ENCODE data around the gene GRM8. TPM values are rescaled to one million over a fixed set of nuclear protein-coding genes. Genes with fewer than 3 reads are reported as not detected.

The GRM8 gene
- total RNA-seq, 1 donor from 2014 or later = not detected

DNA sequence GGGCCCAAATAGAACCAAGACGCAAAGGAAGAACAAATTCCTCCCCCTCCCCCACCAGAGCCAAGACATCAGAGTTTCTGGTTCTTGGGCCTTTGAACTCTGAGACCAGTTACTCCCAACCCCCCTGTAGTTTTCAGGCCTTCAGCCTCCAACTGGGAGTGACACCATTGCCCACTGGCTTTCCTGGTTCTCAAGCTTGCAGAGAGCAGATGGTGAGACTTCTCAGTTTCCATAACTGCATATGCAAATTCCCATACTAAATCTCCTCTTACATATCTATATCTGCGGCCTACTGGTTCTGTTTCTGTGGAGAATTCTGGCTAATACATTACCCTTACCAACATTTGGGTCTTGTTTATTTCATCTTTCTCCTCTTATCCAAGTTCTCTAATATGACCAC, 762.9 kb downstream of the GRM8 start:
- DNase-seq (ENCODE audit: low read depth) = no peak
- TF ChIP-seq CTCF (conservative IDR thresholded peaks at IDR 0.05; ENCODE audit: low read depth, low read length) = no peak
- H3K4me3 ChIP-seq (ENCODE audit: low read depth, low read length) = no peak overlapping the region

- no peak overlapping the region for H3K4me3 ChIP-seq (ENCODE audit: low read depth, low read length)
- TF ChIP-seq CTCF (conservative IDR thresholded peaks at IDR 0.05; ENCODE audit: low read depth, low read length) = no peak
- DNase-seq (ENCODE audit: low read depth) = no peak
Measured at GRCh38 chr7:126487728-126488442, 764.9 kb downstream of the GRM8 start.

GRCh38 chr7:126486806-126487205, 765.9 kb downstream of the GRM8 start:
- TF ChIP-seq CTCF (conservative IDR thresholded peaks at IDR 0.05; ENCODE audit: low read depth, low read length) = no peak

DNA sequence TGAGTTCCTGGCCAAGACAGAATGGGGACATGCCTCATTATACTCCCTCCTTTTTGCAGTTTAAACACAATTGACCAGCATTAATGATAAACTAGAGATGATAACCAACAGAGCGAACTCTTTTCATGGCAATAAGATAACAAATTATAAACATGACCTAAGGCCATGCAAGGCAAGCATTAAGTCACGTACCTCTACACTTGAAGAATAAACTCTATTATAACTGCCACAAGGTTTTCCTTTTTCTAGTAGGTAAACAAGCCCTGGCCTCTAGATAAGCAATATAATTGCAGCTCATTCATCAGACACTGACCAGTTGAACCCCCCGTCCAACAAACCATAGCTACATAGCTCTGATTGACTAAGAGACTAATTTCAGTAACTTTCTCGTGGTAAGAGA, 767.0 kb downstream of the GRM8 start:
- DNase-seq (ENCODE audit: low read depth) = no peak
- TF ChIP-seq CTCF (conservative IDR thresholded peaks at IDR 0.05; ENCODE audit: low read depth, low read length) = no peak
- H3K4me3 ChIP-seq (ENCODE audit: low read depth, low read length) = no peak overlapping the region

More at GRCh38 chr7:126486806-126487205, 765.9 kb downstream of the GRM8 start:
- DNase-seq (ENCODE audit: low read depth) = no peak
- no peak overlapping the region for H3K4me3 ChIP-seq (ENCODE audit: low read depth, low read length)

- TF ChIP-seq CTCF (conservative IDR thresholded peaks at IDR 0.05; ENCODE audit: low read depth, low read length) = no peak
- DNase-seq (ENCODE audit: low read depth) = no peak
- H3K4me3 ChIP-seq (ENCODE audit: low read depth, low read length) = no peak overlapping the region
Measured at GRCh38 chr7:126483972-126484371, 768.8 kb downstream of the GRM8 start.

GRCh38 chr7:126472825-126473224, 779.9 kb downstream of the GRM8 start:
- no peak for DNase-seq (ENCODE audit: low read depth)
- no peak overlapping the region for H3K4me3 ChIP-seq (ENCODE audit: low read depth, low read length)
- TF ChIP-seq CTCF (conservative IDR thresholded peaks at IDR 0.05; ENCODE audit: low read depth, low read length) = no peak

GRCh38 chr7:126462405-126462804, 790.3 kb downstream of the GRM8 start:
- no peak for DNase-seq (ENCODE audit: low read depth)
- TF ChIP-seq CTCF (conservative IDR thresholded peaks at IDR 0.05; ENCODE audit: low read depth, low read length) = no peak
- H3K4me3 ChIP-seq (ENCODE audit: low read depth, low read length) = no peak overlapping the region
